Neuronal stem cell (in vitro differentiated cells): ENCODE measurements around the gene ADAM8.

Experiments
- DNase-seq: peaks from one replicate; pipeline ENCODE4 v3.0.0-alpha.2; 2013; ENCODE audit warnings: low spot score
- H2AFZ ChIP-seq: one replicate; pipeline ENCODE4 v1.6.1; 2013; ENCODE audit warnings: mild to moderate bottlenecking, low read length, inconsistent platforms
- H2AK5ac ChIP-seq: 2 replicates; pipeline ENCODE4 v1.6.1; 2013; ENCODE audit warnings: low read depth, mild to moderate bottlenecking, inconsistent platforms, low read length, moderate library complexity, mixed read lengths
- H2BK120ac ChIP-seq: 2 replicates; pipeline ENCODE4 v1.6.1; 2013; ENCODE audit warnings: low read depth, mild to moderate bottlenecking, inconsistent platforms, low read length, moderate library complexity, mixed read lengths
- H2BK12ac ChIP-seq: one replicate; pipeline ENCODE4 v1.6.1; 2013; ENCODE audit warnings: low read length, inconsistent platforms
- H2BK15ac ChIP-seq: 2 replicates; pipeline ENCODE4 v1.6.1; 2013; ENCODE audit warnings: mild to moderate bottlenecking, low read length, inconsistent platforms, mixed read lengths
- H2BK5ac ChIP-seq: one replicate; pipeline ENCODE4 v1.6.1; 2013; ENCODE audit warnings: inconsistent platforms, mild to moderate bottlenecking, low read length, moderate library complexity
- H3K14ac ChIP-seq: one replicate; pipeline ENCODE4 v1.6.1; 2013; ENCODE audit warnings: low read length, inconsistent platforms
- H3K18ac ChIP-seq: 2 replicates; pipeline ENCODE4 v1.6.1; 2013; ENCODE audit warnings: low read length, inconsistent platforms
- H3K23ac ChIP-seq: 2 replicates; pipeline ENCODE4 v1.6.1; 2013; ENCODE audit warnings: low read depth, mild to moderate bottlenecking, mixed read lengths, low read length, inconsistent platforms; ENCODE audit not compliant: poor library complexity
- H3K27ac ChIP-seq: replicated peaks from 3 replicates; pipeline ENCODE4 v1.5.1; 2013; ENCODE audit warnings: low read length, inconsistent platforms
- H3K27me3 ChIP-seq, 3 experiments: 2 replicates each; pipeline ENCODE4 v1.6.1; 2013; ENCODE audit warnings: low read length in 3 of 3, mild to moderate bottlenecking in 2 of 3, inconsistent platforms in 1 of 3, low read depth in 1 of 3, mixed read lengths in 1 of 3, moderate library complexity in 1 of 3; ENCODE audit not compliant: control insufficient read depth in 3 of 3, insufficient read depth in 3 of 3
- H3K36me3 ChIP-seq, 2 donors: replicated peaks in 1 of 2; 2 replicates each; pipeline ENCODE4 v1.6.1; 2013; ENCODE audit warnings: low read length in 2 of 2; ENCODE audit not compliant: control insufficient read depth in 2 of 2, insufficient read depth in 2 of 2
- H3K4ac ChIP-seq: 2 replicates; pipeline ENCODE4 v1.6.1; 2013; ENCODE audit warnings: inconsistent platforms, mild to moderate bottlenecking, low read length, moderate library complexity
- H3K4me1 ChIP-seq, 2 donors: 1 replicate in 1 of 2; 2 replicates in 1 of 2; pipeline ENCODE4 v1.6.1; 2013; ENCODE audit warnings: low read length in 2 of 2, low read depth in 1 of 2; ENCODE audit not compliant: control insufficient read depth in 2 of 2, insufficient read depth in 1 of 2
- H3K4me2 ChIP-seq: one replicate; pipeline ENCODE4 v1.6.1; 2013; ENCODE audit warnings: mild to moderate bottlenecking, low read length, inconsistent platforms; ENCODE audit not compliant: insufficient read depth, poor library complexity, severe bottlenecking
- H3K4me3 ChIP-seq, 2 donors: 2 replicates each; pipeline ENCODE4 v1.5.1; 2013; ENCODE audit warnings: low read length in 2 of 2, mild to moderate bottlenecking in 2 of 2, inconsistent platforms in 1 of 2, moderate library complexity in 1 of 2
- H3K79me1 ChIP-seq: one replicate; pipeline ENCODE4 v1.6.1; 2013; ENCODE audit warnings: low read depth, mild to moderate bottlenecking, inconsistent platforms, low read length, moderate library complexity
- H3K9ac ChIP-seq: one replicate; pipeline ENCODE4 v1.6.1; 2013; ENCODE audit warnings: mild to moderate bottlenecking, low read depth, low read length, inconsistent platforms; ENCODE audit not compliant: poor library complexity
- H3K9me3 ChIP-seq, 2 donors: replicated peaks in 1 of 2; 2 replicates each; pipeline versions ENCODE3 to v1.6.1; 2013; ENCODE audit warnings: low read length in 2 of 2, mild to moderate bottlenecking in 2 of 2, inconsistent platforms in 1 of 2, low read depth in 1 of 2, mixed read lengths in 1 of 2, moderate library complexity in 1 of 2; ENCODE audit not compliant: control insufficient read depth in 2 of 2, insufficient read depth in 1 of 2
- H4K8ac ChIP-seq: one replicate; pipeline ENCODE4 v1.6.1; 2013; ENCODE audit warnings: low read depth, mild to moderate bottlenecking, inconsistent platforms, low read length, moderate library complexity
- H4K91ac ChIP-seq: one replicate; pipeline ENCODE4 v1.6.1; 2013; ENCODE audit warnings: low read length, low read depth, mild to moderate bottlenecking, inconsistent platforms; ENCODE audit not compliant: poor library complexity
- WGBS, 2 donors: extraction: QIAGEN DNeasy Blood & Tissue Kit; methylation state at CpG; one replicate each; pipeline ENCODE4 v1.1.7; 2013; ENCODE audit warnings: missing lambda C conversion rate in 2 of 2, mixed read lengths in 1 of 2; ENCODE audit not compliant: insufficient read length in 2 of 2, insufficient replicate concordance in 1 of 2; ENCODE audit errors: extremely low coverage in 2 of 2; 5-methylcytosine and 5-hydroxymethylcytosine counted together

Gene ADAM8

GRCh38 chr10:133258818-133259601 is 17.7 kb downstream of the ADAM8 start:
- Histone ChIP-seq H3K4ac (peak overlapping the region; percentile 98), H3K4me2 (no peak overlapping the region), H4K8ac (no peak overlapping the region), H3K9me3 (no peaks in the 10 kb centered on the region), H2AFZ (peak overlapping the region; percentile 24), H2BK120ac (peak overlapping the region; percentile 10), H2AK5ac (peak overlapping the region; percentile 93), H3K36me3 (no peaks in the 10 kb centered on the region), H3K27me3 (peaks cover 0 to 37% (median 5%) of the 10 kb centered on the region in 3 experiments), H4K91ac (no peak overlapping the region), H3K27ac (no peak overlapping the region), H2BK5ac (no peak overlapping the region), H3K4me3 (no peak overlapping the region), H2BK15ac (peak overlapping the region; percentile 98), H3K23ac (peak overlapping the region; percentile 55), H2BK12ac (peak overlapping the region; percentile 75), H3K14ac (peak overlapping the region; percentile 94), H3K9ac (no peak overlapping the region), H3K18ac (peak overlapping the region; percentile 83), H3K4me1 (peaks cover 22 to 41% of the 10 kb centered on the region in 2 donors), H3K79me1 (peaks cover 4% of the 10 kb centered on the region)
- DNase-seq: no peak
- no CpG with 5 or more reads among the region's 24 CpGs for WGBS, 2 donors

GRCh38 chr10:133258066-133258817 is 18.4 kb downstream of the ADAM8 start:
- Histone ChIP-seq H3K79me1 (peaks cover 4% of the 10 kb centered on the region), H4K91ac (no peak overlapping the region), H3K27me3 (peaks cover 0 to 39% (median 5%) of the 10 kb centered on the region in 3 experiments), H3K4me1 (peaks cover 22 to 37% of the 10 kb centered on the region in 2 donors), H3K9me3 (no peaks in the 10 kb centered on the region), H3K4me3 (peak overlapping the region in 1 of 2 donors; percentile 7), H2BK120ac (peak overlapping the region; percentile 72), H2AFZ (peak overlapping the region; percentile 64), H2AK5ac (peak overlapping the region; percentile 93), H3K27ac (no peak overlapping the region), H4K8ac (no peak overlapping the region), H3K14ac (peak overlapping the region; percentile 94), H3K23ac (peak overlapping the region; percentile 45), H3K9ac (peak overlapping the region; percentile 81), H3K4me2 (no peak overlapping the region), H2BK15ac (peak overlapping the region; percentile 98), H3K18ac (peak overlapping the region; percentile 92), H3K36me3 (no peaks in the 10 kb centered on the region), H2BK12ac (peak overlapping the region; percentile 75), H3K4ac (peak overlapping the region; percentile 98), H2BK5ac (no peak overlapping the region)
- DNase-seq: no peak
- WGBS, 2 donors: no CpG with 5 or more reads among the region's 21 CpGs

DNA sequence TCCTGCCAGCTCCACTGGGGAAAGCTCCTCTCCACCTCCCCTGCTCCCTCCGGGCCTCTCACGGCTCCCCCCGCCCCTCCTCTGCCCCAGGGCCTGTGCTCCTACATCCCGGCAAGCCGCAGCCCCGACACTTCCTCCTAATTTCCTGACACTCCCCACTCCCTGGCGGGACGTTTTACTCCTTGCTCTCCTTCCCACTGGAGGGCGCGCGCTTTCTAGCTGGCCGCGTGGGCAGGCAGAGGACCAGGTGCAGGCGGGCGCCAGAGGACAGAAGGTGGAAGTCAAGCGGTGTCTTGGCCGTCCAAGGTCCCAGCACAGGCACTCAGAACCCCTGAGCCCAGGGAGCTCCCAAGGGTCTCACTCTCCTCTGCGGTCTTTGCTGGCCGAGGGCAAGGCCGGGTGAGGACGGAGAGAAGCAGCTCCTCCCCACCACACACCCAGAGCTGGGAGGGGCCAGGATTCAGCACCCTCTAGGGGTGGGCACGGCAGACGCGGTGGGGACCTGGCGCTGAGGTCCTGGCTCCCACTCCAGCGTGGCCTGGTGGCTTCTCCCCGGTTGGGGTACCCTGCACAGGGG is 19.1 kb downstream of the ADAM8 start:
- H2AFZ ChIP-seq: peak overlapping the region; percentile 64
- peak overlapping the region; percentile 92 for H3K18ac ChIP-seq
- peak overlapping the region; percentile 63 for H3K14ac ChIP-seq
- H2BK15ac ChIP-seq: peak overlapping the region; percentile 98
- no CpG with 5 or more reads among the region's 27 CpGs for WGBS, 2 donors
- H3K79me1 ChIP-seq: peaks cover 4% of the 10 kb centered on the region
- no peak overlapping the region for H3K27ac ChIP-seq
- H3K4me3 ChIP-seq: no peak overlapping the region
- peak overlapping the region; percentile 72 for H2BK120ac ChIP-seq
- no peaks in the 10 kb centered on the region for H3K36me3 ChIP-seq
- peak overlapping the region; percentile 51 for H3K4me2 ChIP-seq
- no peaks in the 10 kb centered on the region for H3K9me3 ChIP-seq
- peak overlapping the region; percentile 53 for H3K4ac ChIP-seq
- peak overlapping the region; percentile 86 for H4K8ac ChIP-seq
- H3K9ac ChIP-seq: peak overlapping the region; percentile 81
- H3K4me1 ChIP-seq: peaks cover 19 to 31% of the 10 kb centered on the region in 2 donors
- H2BK5ac ChIP-seq: no peak overlapping the region
- no peak overlapping the region for H4K91ac ChIP-seq
- no peak overlapping the region for H2BK12ac ChIP-seq
- peak overlapping the region; percentile 45 for H3K23ac ChIP-seq
- peaks cover 0 to 39% (median 2%) of the 10 kb centered on the region in 3 experiments for H3K27me3 ChIP-seq
- DNase-seq: no peak
- peak overlapping the region; percentile 93 for H2AK5ac ChIP-seq
